H9 (cell line): ENCODE results near the gene NKX3-2. TPM values are rescaled to one million over a fixed set of nuclear protein-coding genes. Genes with fewer than 3 reads are reported as not detected.

ENCODE experiments used
- DNase-seq: peaks from one replicate; pipeline ENCODE4 v3.0.0-alpha.2; 2017
- H2AFZ ChIP-seq: one replicate; pipeline ENCODE4 v1.6.1; 2013; ENCODE audit warnings: mild to moderate bottlenecking, low read length, control low read depth, moderate library complexity
- H2AK5ac ChIP-seq: 2 replicates; pipeline ENCODE4 v1.6.1; 2013; ENCODE audit warnings: low read length, control low read depth, mixed read lengths; ENCODE audit not compliant: insufficient read length
- H2BK120ac ChIP-seq: one replicate; pipeline ENCODE4 v1.6.1; 2013; ENCODE audit warnings: low read depth, mild to moderate bottlenecking, low read length, control low read depth, inconsistent platforms; ENCODE audit not compliant: poor library complexity, severe bottlenecking
- H2BK12ac ChIP-seq: 2 replicates; pipeline ENCODE4 v1.6.1; 2013; ENCODE audit warnings: low read length, control low read depth, mixed read lengths, low read depth; ENCODE audit not compliant: insufficient read length
- H2BK15ac ChIP-seq: 2 replicates; pipeline ENCODE4 v1.6.1; 2013; ENCODE audit warnings: low read depth, low read length, control low read depth
- H2BK20ac ChIP-seq: one replicate; pipeline ENCODE4 v1.6.1; 2013; ENCODE audit warnings: low read depth, mild to moderate bottlenecking, low read length, control low read depth, inconsistent platforms; ENCODE audit not compliant: poor library complexity, severe bottlenecking
- H2BK5ac ChIP-seq: 2 replicates; pipeline ENCODE4 v1.6.1; 2013; ENCODE audit warnings: low read length, control low read depth, mixed read lengths; ENCODE audit not compliant: insufficient read length
- H3K14ac ChIP-seq: 2 replicates; pipeline ENCODE4 v1.6.1; 2013; ENCODE audit warnings: low read length, control low read depth; ENCODE audit not compliant: insufficient read depth
- H3K18ac ChIP-seq: 2 replicates; pipeline ENCODE4 v1.6.1; 2013; ENCODE audit warnings: low read depth, mild to moderate bottlenecking, mixed read lengths, low read length, control low read depth; ENCODE audit not compliant: insufficient read length
- H3K23ac ChIP-seq: 2 replicates; pipeline ENCODE4 v1.6.1; 2013; ENCODE audit warnings: low read length, control low read depth, mixed read lengths, low read depth; ENCODE audit not compliant: insufficient read length
- H3K23me2 ChIP-seq: 2 replicates; pipeline ENCODE4 v1.6.1; 2013; ENCODE audit warnings: low read depth, mild to moderate bottlenecking, mixed read lengths, low read length, control low read depth; ENCODE audit not compliant: insufficient read length, poor library complexity, severe bottlenecking
- H3K27ac ChIP-seq: 2 replicates; pipeline ENCODE4 v1.5.1; 2013; ENCODE audit warnings: low read length, control low read depth, mixed read lengths, low read depth; ENCODE audit not compliant: insufficient read length
- H3K27me3 ChIP-seq: 2 replicates; pipeline ENCODE4 v1.6.1; 2013; ENCODE audit warnings: low read length, control low read depth, inconsistent platforms; ENCODE audit not compliant: insufficient read depth
- H3K4ac ChIP-seq: 2 replicates; pipeline ENCODE4 v1.6.1; 2013; ENCODE audit warnings: low read depth, mild to moderate bottlenecking, control low read depth, inconsistent platforms, low read length, moderate library complexity
- H3K4me1 ChIP-seq: 2 replicates; pipeline ENCODE4 v1.6.1; 2013; ENCODE audit warnings: low read length, control low read depth, inconsistent platforms; ENCODE audit not compliant: insufficient read depth
- H3K4me2 ChIP-seq: 2 replicates; pipeline ENCODE4 v1.6.1; 2013; ENCODE audit warnings: low read length, control low read depth, mixed read lengths; ENCODE audit not compliant: insufficient read length, insufficient read depth
- H3K56ac ChIP-seq: 2 replicates; pipeline ENCODE4 v1.6.1; 2013; ENCODE audit warnings: low read depth, mild to moderate bottlenecking, mixed read lengths, low read length, control low read depth; ENCODE audit not compliant: insufficient read length
- H3K79me1 ChIP-seq: 2 replicates; pipeline ENCODE4 v1.6.1; 2013; ENCODE audit warnings: low read depth, mild to moderate bottlenecking, moderate library complexity, low read length, control low read depth, inconsistent platforms; ENCODE audit not compliant: insufficient read depth, poor library complexity, severe bottlenecking
- H3K79me2 ChIP-seq: 2 replicates; pipeline ENCODE4 v1.6.1; 2013; ENCODE audit warnings: low read length, control low read depth, inconsistent platforms; ENCODE audit not compliant: insufficient read depth
- H3K9ac ChIP-seq: 2 replicates; pipeline ENCODE4 v1.6.1; 2013; ENCODE audit warnings: low read length, control low read depth, mixed read lengths; ENCODE audit not compliant: insufficient read length; ENCODE audit errors: extremely low read depth
- H3K9me3 ChIP-seq: one replicate; pipeline ENCODE4 v1.6.1; 2013; ENCODE audit warnings: low read depth, low read length, inconsistent platforms; ENCODE audit not compliant: control insufficient read depth
- H3T11ph ChIP-seq: one replicate; pipeline ENCODE4 v1.6.1; 2013; ENCODE audit warnings: mild to moderate bottlenecking, low read length, control low read depth, inconsistent platforms
- H4K20me1 ChIP-seq: one replicate; pipeline ENCODE4 v1.6.1; 2013; ENCODE audit not compliant: control insufficient read depth, insufficient read length, insufficient read depth
- H4K5ac ChIP-seq: 2 replicates; pipeline ENCODE4 v1.6.1; 2013; ENCODE audit warnings: low read depth, mild to moderate bottlenecking, mixed read lengths, low read length, control low read depth; ENCODE audit not compliant: insufficient read length
- H4K8ac ChIP-seq: replicated peaks from 2 replicates; pipeline ENCODE4 v1.6.1; 2013; ENCODE audit warnings: low read length, control low read depth, mixed read lengths, low read depth; ENCODE audit not compliant: insufficient read length
- H4K91ac ChIP-seq: 2 replicates; pipeline ENCODE4 v1.6.1; 2013; ENCODE audit warnings: low read depth, mild to moderate bottlenecking, moderate library complexity, mixed read lengths, low read length, control low read depth; ENCODE audit not compliant: insufficient read length
- H3K27ac Mint-ChIP-seq, 3 experiments: 2 replicates in 2 of 3; 3 replicates in 1 of 3; pipeline ENCODE4 v1.8.0; 2020 to 2021; ENCODE audit warnings: mixed read lengths in 3 of 3, mild to moderate bottlenecking in 1 of 3, moderate library complexity in 1 of 3
- H3K27me3 Mint-ChIP-seq: 2 replicates; pipeline ENCODE4 v1.8.0; 2021; ENCODE audit warnings: low read depth, mild to moderate bottlenecking, moderate library complexity, mixed read lengths
- H3K36me3 Mint-ChIP-seq, 3 experiments: 2 replicates in 2 of 3; 3 replicates in 1 of 3; pipeline ENCODE4 v1.8.0; 2020 to 2021; ENCODE audit warnings: low read depth in 3 of 3, mixed read lengths in 3 of 3; ENCODE audit not compliant: insufficient read depth in 1 of 3
- H3K4me1 Mint-ChIP-seq, 2 experiments: 2 replicates each; pipeline ENCODE4 v1.8.0; 2020; ENCODE audit warnings: mixed read lengths in 2 of 2
- H3K4me3 Mint-ChIP-seq, 2 experiments: 2 replicates in 1 of 2; 3 replicates in 1 of 2; pipeline ENCODE4 v1.8.0; 2020 to 2021; ENCODE audit warnings: mild to moderate bottlenecking in 2 of 2, mixed read lengths in 2 of 2, moderate library complexity in 1 of 2
- H3K9me3 Mint-ChIP-seq, 2 experiments: 2 replicates in 1 of 2; 3 replicates in 1 of 2; pipeline ENCODE4 v1.8.0; 2020; ENCODE audit warnings: mild to moderate bottlenecking in 2 of 2, mixed read lengths in 2 of 2, moderate library complexity in 1 of 2
- CTCF ChIP-seq: fragments of 200-600 bp; sonication (generic); conservative IDR thresholded peaks from 3 replicates; pipeline ENCODE4 v1.8.0; 2021; ENCODE audit warnings: antibody characterized with exemption, mild to moderate bottlenecking
- WGBS: extraction: QIAGEN DNeasy Blood & Tissue Kit; methylation state at CpG from one replicate; pipeline ENCODE4 v1.1.7; 2013; ENCODE audit warnings: missing lambda C conversion rate, low lambda C conversion rate, mixed read lengths; ENCODE audit not compliant: insufficient read length; ENCODE audit errors: extremely low coverage; 5-methylcytosine and 5-hydroxymethylcytosine counted together
- total RNA-seq: library from RNA; stranded (reverse); gene quantifications from 2 replicates; pipeline ENCODE4 v1.2.1, GENCODE V29; 2021

NKX3-2 gene
- total RNA-seq, 1 experiment from 2014 or later: 1.9 TPM

- peaks cover 7% of the 10 kb centered on the region for H3K23me2 ChIP-seq
- peak overlapping the region; percentile 3 for H3K4me2 ChIP-seq
- H2BK12ac ChIP-seq: no peak overlapping the region
- H2AFZ ChIP-seq: no peak overlapping the region
- H3K27me3 ChIP-seq: peaks cover 83% of the 10 kb centered on the region
- H3K4me3 Mint-ChIP-seq: peak overlapping the region in 1 of 2 experiments; percentile 68; a peak in 1 of 5 replicates
- H3K27me3 Mint-ChIP-seq: peaks cover 88% of the 10 kb centered on the region
- H3K4me1 ChIP-seq: no peaks in the 10 kb centered on the region; the same call in 1 of the 2 replicates
- TF ChIP-seq CTCF: no peak
- no peak overlapping the region for H4K8ac ChIP-seq
- no peak overlapping the region for H2AK5ac ChIP-seq
- no peak overlapping the region for H4K5ac ChIP-seq
- no peak overlapping the region for H3K14ac ChIP-seq
- H3K9ac ChIP-seq: no peak overlapping the region
- no peak overlapping the region for H4K91ac ChIP-seq
- no peak overlapping the region for H3K23ac ChIP-seq
- H2BK120ac ChIP-seq: no peak overlapping the region
- H3K79me1 ChIP-seq: no peaks in the 10 kb centered on the region
- H3K56ac ChIP-seq: no peak overlapping the region
- no peak overlapping the region for H2BK5ac ChIP-seq
- H4K20me1 ChIP-seq: no peaks in the 10 kb centered on the region
- no peak overlapping the region for H3K18ac ChIP-seq
- peaks cover 8% of the 10 kb centered on the region for H3K9me3 ChIP-seq
- no peak overlapping the region for H2BK20ac ChIP-seq
- no peak overlapping the region for H3K4ac ChIP-seq
- no peak overlapping the region for H3K27ac Mint-ChIP-seq
- H3K9me3 Mint-ChIP-seq: peaks cover 10 to 15% of the 10 kb centered on the region in 2 experiments
- H3K79me2 ChIP-seq: no peaks in the 10 kb centered on the region
- H3K36me3 Mint-ChIP-seq: peaks cover 11 to 13% (median 12%) of the 10 kb centered on the region in 3 experiments
- H3K27ac ChIP-seq: no peak overlapping the region
- H3T11ph ChIP-seq: no peak overlapping the region
- WGBS: no CpG with 5 or more reads among the region's 36 CpGs
- H2BK15ac ChIP-seq: no peak overlapping the region
- DNase-seq: no peak
- H3K4me1 Mint-ChIP-seq: peaks cover 17 to 26% of the 10 kb centered on the region in 2 experiments
Observed at GRCh38 chr4:13524504-13525243, 19.6 kb downstream of the NKX3-2 start.
